AG09309 (cell line): Measurements from ENCODE around the gene TTYH1.
"Not testable (repeated sequence)": the region's sequence is repeated elsewhere in the genome, so short reads cannot be mapped to it uniquely, and the experiment has no call there.

ENCODE experiments used
- DNase-seq: peaks from one replicate; pipeline ENCODE4 v3.0.0-alpha.2; 2010; ENCODE audit warnings: low read depth
- H3K4me3 ChIP-seq: 2 replicates; pipeline ENCODE4 v1.5.1; 2011; ENCODE audit warnings: mild to moderate bottlenecking, low read depth, low read length, moderate library complexity; ENCODE audit not compliant: control insufficient read depth
- TF ChIP-seq, protein P1 (sequence below): IDR thresholded peaks from 2 replicates; pipeline ENCODE4 v1.5.1; 2011; ENCODE audit warnings: mild to moderate bottlenecking, low read depth, low read length, inconsistent platforms; ENCODE audit not compliant: insufficient read depth, control insufficient read depth; ENCODE audit errors: missing control alignments

The TTYH1 gene

DNA sequence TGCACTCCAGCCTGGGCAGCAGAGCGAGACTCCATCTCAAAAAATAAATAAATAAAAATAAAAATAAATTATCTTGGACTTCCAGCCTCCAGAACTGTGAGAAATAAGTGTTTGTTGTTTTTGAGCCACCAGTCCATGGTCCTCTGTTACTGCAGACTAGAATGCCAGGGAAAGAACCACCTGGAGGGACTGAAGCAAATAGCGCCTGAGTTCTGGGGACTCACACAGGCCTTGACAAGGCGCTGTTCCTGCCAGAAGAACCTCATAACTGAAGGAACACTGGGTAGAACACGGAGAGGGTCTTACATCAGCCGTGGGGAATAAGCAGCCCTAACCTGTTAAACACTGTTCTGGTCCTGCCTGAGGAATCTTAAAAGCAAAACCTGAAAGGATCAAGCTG lies 25.4 kb downstream of the TTYH1 start:
- no peak overlapping the region for H3K4me3 ChIP-seq
- DNase-seq, result no peak
- TF ChIP-seq, protein P1, sequence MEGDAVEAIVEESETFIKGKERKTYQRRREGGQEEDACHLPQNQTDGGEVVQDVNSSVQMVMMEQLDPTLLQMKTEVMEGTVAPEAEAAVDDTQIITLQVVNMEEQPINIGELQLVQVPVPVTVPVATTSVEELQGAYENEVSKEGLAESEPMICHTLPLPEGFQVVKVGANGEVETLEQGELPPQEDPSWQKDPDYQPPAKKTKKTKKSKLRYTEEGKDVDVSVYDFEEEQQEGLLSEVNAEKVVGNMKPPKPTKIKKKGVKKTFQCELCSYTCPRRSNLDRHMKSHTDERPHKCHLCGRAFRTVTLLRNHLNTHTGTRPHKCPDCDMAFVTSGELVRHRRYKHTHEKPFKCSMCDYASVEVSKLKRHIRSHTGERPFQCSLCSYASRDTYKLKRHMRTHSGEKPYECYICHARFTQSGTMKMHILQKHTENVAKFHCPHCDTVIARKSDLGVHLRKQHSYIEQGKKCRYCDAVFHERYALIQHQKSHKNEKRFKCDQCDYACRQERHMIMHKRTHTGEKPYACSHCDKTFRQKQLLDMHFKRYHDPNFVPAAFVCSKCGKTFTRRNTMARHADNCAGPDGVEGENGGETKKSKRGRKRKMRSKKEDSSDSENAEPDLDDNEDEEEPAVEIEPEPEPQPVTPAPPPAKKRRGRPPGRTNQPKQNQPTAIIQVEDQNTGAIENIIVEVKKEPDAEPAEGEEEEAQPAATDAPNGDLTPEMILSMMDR, result no peak

DNA sequence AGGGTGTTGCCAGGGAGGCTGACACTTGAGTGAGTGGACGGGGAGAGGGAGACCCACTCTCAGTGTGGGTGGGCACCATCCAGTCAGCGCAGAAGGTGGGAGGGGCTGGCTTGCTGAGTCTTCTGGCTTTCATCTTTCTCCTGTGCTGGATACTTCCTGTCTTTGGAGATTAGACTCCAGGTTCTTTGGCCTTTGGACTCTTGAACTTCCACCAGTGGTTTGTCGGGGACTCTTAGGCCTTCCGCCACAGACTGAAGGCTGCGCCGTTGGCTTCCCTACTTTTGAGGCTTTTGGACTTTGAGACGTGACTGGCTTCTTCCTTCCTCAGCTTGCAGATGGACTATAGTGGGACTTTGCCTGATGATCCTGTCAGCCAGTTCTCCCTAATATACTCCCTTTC lies 29.5 kb downstream of the TTYH1 start:
- TF ChIP-seq, protein P1, result no peak
- H3K4me3 ChIP-seq, result no peak overlapping the region
- no peak for DNase-seq

DNA sequence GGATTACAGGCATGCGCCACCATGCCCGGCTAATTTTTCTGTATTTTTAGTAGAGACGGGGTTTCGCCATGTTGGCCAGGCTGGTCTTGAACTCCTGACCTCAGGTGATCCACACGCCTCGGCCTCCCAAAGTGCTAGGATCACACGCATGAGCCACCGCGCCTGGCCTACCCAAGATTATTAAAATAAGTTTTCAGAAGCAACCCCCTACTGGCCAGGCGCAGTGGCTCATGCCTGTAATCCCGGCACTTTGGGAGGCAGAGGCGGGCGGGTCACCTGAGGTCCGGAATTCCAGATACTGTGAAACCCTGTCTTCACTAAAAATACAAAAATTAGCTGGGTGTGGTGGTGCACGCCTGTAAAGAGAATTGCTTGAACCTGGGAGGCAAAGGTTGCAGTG lies 31.1 kb downstream of the TTYH1 start:
- DNase-seq, H3K4me3 ChIP-seq: not testable (repeated sequence)

DNA sequence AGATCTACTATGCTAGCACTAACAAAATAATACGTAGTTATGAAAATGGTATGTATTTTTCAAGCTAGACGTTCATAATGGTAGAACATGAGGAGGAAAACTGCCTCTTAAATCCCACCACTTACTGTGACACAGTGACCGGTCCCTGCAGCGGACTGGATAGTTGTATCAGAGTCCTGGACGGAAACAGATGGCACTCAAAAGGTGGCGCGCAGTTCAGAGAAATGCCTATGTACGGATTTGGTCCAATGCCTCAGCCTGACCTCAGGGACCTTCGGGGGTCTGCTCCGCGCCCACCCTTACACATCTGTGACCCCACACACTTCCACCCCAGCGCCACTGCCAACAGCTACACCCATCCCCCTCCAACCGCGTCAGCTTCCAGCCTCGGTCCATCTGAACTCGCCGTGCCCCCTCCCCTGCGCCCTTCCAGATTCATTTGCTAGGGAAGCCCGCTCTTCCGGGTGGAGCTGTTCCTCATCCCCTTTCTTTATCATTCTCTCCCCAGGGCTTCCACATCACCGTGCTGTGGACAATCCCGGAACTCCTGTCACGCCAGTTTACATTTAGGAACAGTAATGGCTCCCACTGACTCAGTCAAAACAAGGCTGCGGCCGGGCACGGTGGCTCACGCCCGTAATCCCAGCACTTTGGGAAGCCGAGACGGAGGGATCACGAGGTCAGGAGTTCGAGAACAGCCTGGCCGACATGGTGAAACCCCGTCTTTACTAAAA lies 32.9 kb downstream of the TTYH1 start:
- TF ChIP-seq, protein P1, result peak; percentile 2
- no peak for DNase-seq
- peak overlapping the region; percentile 87 for H3K4me3 ChIP-seq

DNA sequence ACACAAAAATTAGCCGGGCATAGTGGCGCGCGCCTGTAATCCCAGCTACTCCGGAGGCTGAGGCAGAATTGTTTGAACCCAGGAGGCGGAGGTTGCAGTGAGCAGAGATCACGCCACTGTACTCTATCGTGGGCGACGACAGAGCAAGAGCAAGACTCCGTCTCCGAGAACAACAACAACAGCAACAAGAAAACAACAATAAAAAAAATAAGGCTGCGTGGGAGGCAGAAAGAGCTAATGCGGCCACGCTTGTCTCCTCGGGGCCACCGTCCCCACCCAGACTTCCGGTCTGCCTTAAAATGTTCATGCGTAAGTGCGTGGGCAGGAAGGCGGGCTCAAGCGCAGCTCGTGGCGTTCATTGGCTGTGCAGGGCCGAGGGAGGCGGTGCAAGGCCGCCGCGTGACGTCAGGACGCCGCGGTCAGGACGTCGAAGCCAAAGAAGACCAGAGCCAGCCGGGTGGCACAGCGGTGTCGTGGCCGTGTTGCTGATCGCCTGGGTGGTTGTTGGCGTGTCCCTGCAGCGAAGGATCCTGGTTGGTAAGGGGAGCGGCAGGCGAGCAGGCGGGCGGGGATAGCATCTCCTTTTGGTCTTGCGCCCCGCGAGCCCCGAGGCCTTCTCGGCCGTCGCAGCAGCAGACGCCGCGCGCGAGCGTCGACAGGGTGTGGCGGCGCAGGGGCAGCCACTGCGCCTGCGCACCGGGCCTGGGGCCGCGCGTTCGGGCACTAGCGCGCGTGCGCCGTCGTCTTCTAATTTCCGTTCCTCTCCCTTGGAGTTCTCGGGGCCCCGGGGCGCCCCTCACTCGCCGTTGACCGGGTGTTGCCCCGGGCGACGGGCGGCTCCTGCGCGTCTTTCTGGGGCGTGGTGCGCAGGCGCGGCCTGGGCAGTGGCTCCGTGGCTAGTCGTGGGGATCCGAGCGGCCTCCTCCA lies 33.8 kb downstream of the TTYH1 start, which contains the start of gene LENG8:
Gene LENG8 (plus strand): TSS at position 426 of the 927 bp plus-strand sequence. CDS start 2,146 bp downstream, outside the sequence.
- TF ChIP-seq, protein P1, result no peak
- DNase-seq, result peak; percentile 94
- peak within 1 kb of the TSS; percentile 87 for H3K4me3 ChIP-seq

DNA sequence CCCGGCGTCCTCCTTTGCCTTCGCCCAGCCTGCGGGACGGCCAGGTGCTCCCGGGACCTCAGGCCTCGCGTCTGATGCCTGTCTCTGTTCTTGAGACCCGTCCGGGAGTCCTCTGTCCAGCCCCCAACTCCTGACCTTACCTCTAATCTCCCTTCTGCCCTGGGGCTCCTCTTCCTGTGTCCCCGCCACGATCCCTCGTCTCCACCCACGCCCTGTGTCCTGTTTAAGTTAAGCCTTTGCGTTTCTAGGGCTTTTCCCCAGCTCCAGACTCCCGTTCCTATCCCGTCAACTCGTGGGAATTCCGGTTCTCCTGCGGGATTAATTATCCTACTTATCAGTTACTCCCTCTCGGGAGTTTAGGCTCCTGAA lies 34.4 kb downstream of the TTYH1 start:
- no peak for DNase-seq
- TF ChIP-seq, protein P1, result no peak

More for the DNA sequence above, 34.4 kb downstream of the TTYH1 start:
- H3K4me3 ChIP-seq, result peak overlapping the region; percentile 87
